H1 (cell line): Measurements from ENCODE around the gene ARHGAP22. TPM values are rescaled to one million over a fixed set of nuclear protein-coding genes. Genes with fewer than 3 reads are reported as not detected.

Experiments used
- CTCF ChIA-PET: fragments of 300-600 bp; sonication (Branson Sonifier 250); formaldehyde crosslinking; loops from one replicate; lab custom pipeline; 2021; ENCODE audit not compliant: partially characterized antibody; lab: Charles Lee
- POLR2A ChIA-PET: fragments of 300-600 bp; sonication (Branson Sonifier 250); formaldehyde crosslinking; loops from one replicate; lab custom pipeline; 2021; ENCODE audit warnings: inconsistent platforms; ENCODE audit not compliant: partially characterized antibody; lab: Charles Lee
- DNase-seq, 2 experiments: peaks; one replicate each; pipeline versions ENCODE4 v3.0.0 to v3.0.0-alpha.2; 2010 to 2022; ENCODE audit warnings: low spot score in 2 of 2, low read depth in 1 of 2, mixed read lengths in 1 of 2
- FAIRE-seq: peaks from 2 replicates; lab custom pipeline; 2011; peaks lifted over from hg19 to GRCh38; lab: Jason Lieb, UNC
- H2AFZ ChIP-seq: 2 replicates; pipeline ENCODE4 v1.8.1; 2012; ENCODE audit warnings: low read length, inconsistent platforms
- H2AK5ac ChIP-seq: 2 replicates; pipeline ENCODE4 v1.6.1; 2013; ENCODE audit warnings: low read depth, low read length
- H2BK120ac ChIP-seq: replicated peaks from 2 replicates; pipeline ENCODE3; 2013; ENCODE audit warnings: low read depth, low read length, inconsistent platforms
- H2BK12ac ChIP-seq: 2 replicates; pipeline ENCODE4 v1.6.1; 2013; ENCODE audit warnings: low read depth, low read length
- H2BK15ac ChIP-seq: 2 replicates; pipeline ENCODE4 v1.6.1; 2013; ENCODE audit warnings: low read length
- H2BK20ac ChIP-seq: 2 replicates; pipeline ENCODE4 v1.6.1; 2013; ENCODE audit warnings: low read length
- H2BK5ac ChIP-seq: 2 replicates; pipeline ENCODE4 v1.6.1; 2013; ENCODE audit warnings: low read depth, low read length
- H3K14ac ChIP-seq: 2 replicates; pipeline ENCODE4 v1.6.1; 2013; ENCODE audit warnings: inconsistent platforms; ENCODE audit not compliant: insufficient read length
- H3K18ac ChIP-seq: 2 replicates; pipeline ENCODE4 v1.6.1; 2013; ENCODE audit warnings: low read length; ENCODE audit errors: extremely low read depth
- H3K23ac ChIP-seq: 2 replicates; pipeline ENCODE4 v1.6.1; 2013; ENCODE audit warnings: inconsistent platforms; ENCODE audit not compliant: insufficient read length
- H3K23me2 ChIP-seq: 2 replicates; pipeline ENCODE4 v1.6.1; 2013; ENCODE audit warnings: low read depth, low read length
- H3K27ac ChIP-seq: 2 replicates; pipeline ENCODE4 v1.6.1; 2011; ENCODE audit warnings: low read depth, low read length, inconsistent platforms
- H3K27me3 ChIP-seq, 4 experiments: replicated peaks in 1 of 4; 1 replicate in 1 of 4; 2 replicates in 3 of 4; pipeline versions ENCODE4 v1.6.1 to v1.8.1; 2011 to 2013; ENCODE audit warnings: low read length in 3 of 4, mild to moderate bottlenecking in 3 of 4, inconsistent platforms in 2 of 4, mixed read lengths in 2 of 4, moderate library complexity in 1 of 4; ENCODE audit not compliant: control insufficient read depth in 3 of 4, insufficient read depth in 3 of 4; ENCODE audit errors: extremely low read depth in 1 of 4
- H3K36me3 ChIP-seq, 4 experiments: 2 replicates each; pipeline versions ENCODE4 v1.6.1 to v1.8.1; 2011 to 2013; ENCODE audit warnings: mild to moderate bottlenecking in 4 of 4, low read length in 3 of 4, moderate library complexity in 2 of 4, control low read depth in 1 of 4, inconsistent platforms in 1 of 4; ENCODE audit not compliant: insufficient read depth in 4 of 4, control insufficient read depth in 2 of 4
- H3K4ac ChIP-seq: replicated peaks from 2 replicates; pipeline ENCODE3; 2013; ENCODE audit warnings: low read length, low read depth, mixed read lengths, inconsistent platforms; ENCODE audit not compliant: insufficient read length
- H3K4me1 ChIP-seq, 4 experiments: replicated peaks in 1 of 4; 1 replicate in 1 of 4; 2 replicates in 3 of 4; pipeline versions ENCODE4 v1.6.1 to v1.8.1; 2011 to 2013; ENCODE audit warnings: low read length in 3 of 4, inconsistent platforms in 2 of 4, mixed read lengths in 1 of 4; ENCODE audit not compliant: insufficient read depth in 4 of 4, control insufficient read depth in 3 of 4
- H3K4me2 ChIP-seq, 2 experiments: 2 replicates each; pipeline versions ENCODE4 v1.6.1 to v1.8.1; 2011 to 2013; ENCODE audit warnings: low read depth in 2 of 2, low read length in 2 of 2, control low read depth in 1 of 2, inconsistent platforms in 1 of 2, mild to moderate bottlenecking in 1 of 2; ENCODE audit not compliant: insufficient read depth in 1 of 2
- H3K4me3 ChIP-seq, 4 experiments: fragments of 200-600, 300-600 bp in 1 of 4; sonication (generic), shearing (Covaris generic), sonication (Bioruptor Twin) in 1 of 4; 2 replicates each; pipeline versions ENCODE4 v1.5.1 to v1.8.1; 2011 to 2016; ENCODE audit warnings: low read length in 4 of 4, low read depth in 3 of 4, control low read depth in 2 of 4, inconsistent platforms in 2 of 4, mild to moderate bottlenecking in 2 of 4, mixed read lengths in 1 of 4, moderate library complexity in 1 of 4; ENCODE audit not compliant: insufficient read depth in 2 of 4; ENCODE audit errors: extremely low read depth in 1 of 4
- H3K56ac ChIP-seq: replicated peaks from 2 replicates; pipeline ENCODE3; 2013; ENCODE audit warnings: low read depth, mild to moderate bottlenecking, mixed read lengths, low read length, inconsistent platforms; ENCODE audit not compliant: insufficient read length
- H3K79me1 ChIP-seq: 2 replicates; pipeline ENCODE4 v1.6.1; 2013; ENCODE audit warnings: low read depth, low read length, control low read depth
- H3K79me2 ChIP-seq, 2 experiments: 2 replicates each; pipeline versions ENCODE4 v1.6.1 to v1.8.1; 2012 to 2013; ENCODE audit warnings: low read length in 2 of 2, mild to moderate bottlenecking in 2 of 2, inconsistent platforms in 1 of 2; ENCODE audit not compliant: insufficient read depth in 2 of 2, control insufficient read depth in 1 of 2
- H3K9ac ChIP-seq, 4 experiments: replicated peaks in 1 of 4; 1 replicate in 1 of 4; 2 replicates in 3 of 4; pipeline versions ENCODE4 v1.6.1 to v1.8.1; 2011 to 2013; ENCODE audit warnings: low read depth in 3 of 4, low read length in 3 of 4, control low read depth in 2 of 4, mild to moderate bottlenecking in 2 of 4, moderate library complexity in 2 of 4, inconsistent platforms in 1 of 4; ENCODE audit errors: extremely low read depth in 1 of 4
- H3K9me3 ChIP-seq, 2 experiments: 2 replicates each; pipeline versions ENCODE4 v1.6.1 to v1.8.1; 2012 to 2013; ENCODE audit warnings: mild to moderate bottlenecking in 2 of 2, moderate library complexity in 2 of 2, control low read depth in 1 of 2, inconsistent platforms in 1 of 2, low read depth in 1 of 2, low read length in 1 of 2, mixed read lengths in 1 of 2; ENCODE audit not compliant: insufficient read depth in 2 of 2
- H4K20me1 ChIP-seq, 2 experiments: replicated peaks in 1 of 2; 2 replicates each; pipeline versions ENCODE3 to v1.8.1; 2011 to 2013; ENCODE audit warnings: inconsistent platforms in 2 of 2, low read length in 2 of 2, mild to moderate bottlenecking in 1 of 2; ENCODE audit not compliant: insufficient read depth in 2 of 2, control insufficient read depth in 1 of 2
- H4K5ac ChIP-seq: 2 replicates; pipeline ENCODE4 v1.6.1; 2013; ENCODE audit warnings: low read length, low read depth, mixed read lengths, inconsistent platforms; ENCODE audit not compliant: insufficient read length
- H4K8ac ChIP-seq: 2 replicates; pipeline ENCODE4 v1.8.0; 2013; ENCODE audit warnings: mild to moderate bottlenecking, moderate library complexity, low read length, inconsistent platforms; ENCODE audit not compliant: insufficient read depth; ENCODE audit errors: extremely low read depth
- H4K91ac ChIP-seq: replicated peaks from 2 replicates; pipeline ENCODE3; 2013; ENCODE audit warnings: low read length, mixed read lengths, inconsistent platforms; ENCODE audit not compliant: insufficient read length
- ASH2L ChIP-seq: fragments of 200-600, 300-600 bp; sonication (generic); IDR thresholded peaks from one replicate; pipeline ENCODE4 v1.7.1; 2017; ENCODE audit warnings: low read length
- CEBPB ChIP-seq: IDR thresholded peaks from 2 replicates; pipeline ENCODE4 v1.6.1; 2012; ENCODE audit warnings: low read depth, low read length
- GABPA ChIP-seq: IDR thresholded peaks from 2 replicates; pipeline ENCODE4 v1.6.1; 2011; ENCODE audit warnings: mild to moderate bottlenecking, low read length, moderate library complexity, borderline replicate concordance; ENCODE audit not compliant: insufficient read depth
- JUN ChIP-seq: IDR thresholded peaks from 2 replicates; pipeline ENCODE4 v1.6.1; 2011; ENCODE audit warnings: low read depth, mild to moderate bottlenecking, improper control_type of control experiment, low read length
- KDM1A ChIP-seq: fragments of 200-600, 300-600 bp; sonication (generic); IDR thresholded peaks from 2 replicates; pipeline ENCODE4 v1.7.1; 2016; ENCODE audit warnings: mild to moderate bottlenecking, low read length, borderline replicate concordance
- RBBP5 ChIP-seq: IDR thresholded peaks from 2 replicates; pipeline ENCODE4 v1.7.1; 2012; ENCODE audit warnings: low read depth, mild to moderate bottlenecking, inconsistent platforms, low read length, moderate library complexity, borderline replicate concordance
- SAP30 ChIP-seq: fragments of 300-600 bp; sonication (generic); IDR thresholded peaks from 2 replicates; pipeline ENCODE4 v1.7.1; 2012; ENCODE audit warnings: low read length, moderate library complexity, mild to moderate bottlenecking, inconsistent platforms; ENCODE audit not compliant: insufficient read depth, insufficient replicate concordance
- TAF1 ChIP-seq: IDR thresholded peaks from 2 replicates; pipeline ENCODE4 v1.6.1; 2011; ENCODE audit warnings: mild to moderate bottlenecking, low read depth, low read length
- TEAD4 ChIP-seq: IDR thresholded peaks from 2 replicates; pipeline ENCODE4 v1.6.1; 2012; ENCODE audit warnings: low read depth, low read length, inconsistent platforms, mixed read lengths
- WGBS, 2 experiments: shearing (Covaris generic) in 1 of 2; methylation state at CpG; one replicate each; pipeline versions ENCODE4 v1.1.6 to v1.1.7; 2013 to 2015; ENCODE audit warnings: low lambda C conversion rate in 2 of 2, mixed read lengths in 2 of 2, inconsistent platforms in 1 of 2, low coverage in 1 of 2, missing lambda C conversion rate in 1 of 2; ENCODE audit not compliant: insufficient replicate concordance in 2 of 2, insufficient coverage in 1 of 2, insufficient read length in 1 of 2; ENCODE audit errors: extremely low coverage in 1 of 2, missing lambda C conversion rate in 1 of 2; 5-methylcytosine and 5-hydroxymethylcytosine counted together
- polyA plus RNA-seq, 7 experiments: library from polyadenylated mRNA; depleted of rRNA in 3 of 7; stranded (reverse) in 5 of 7; unstranded in 2 of 7; fragments of >200 nt in 5 of 7; fragments of 200-250 nt in 2 of 7; gene quantifications; 1 replicate in 5 of 7; 2 replicates in 1 of 7; 4 replicates in 1 of 7; pipeline versions ENCODE4 v1.2.1 to v1.2.3, GENCODE V29; 2011 to 2013; ENCODE audit warnings: missing spikeins in 2 of 7, mixed read lengths in 2 of 7
- total RNA-seq: library from RNA; stranded (reverse); fragmentation: NEBNext Ultra II Directional; extraction: Animal tissue kit (Norgen Biotek cat#: 25700); gene quantifications from 2 replicates; pipeline ENCODE4 v1.2.1, GENCODE V29; 2021
- TF ChIP-seq, protein P1 (sequence below), 3 experiments: IDR thresholded peaks; 1 replicate in 2 of 3; 2 replicates in 1 of 3; pipeline versions ENCODE4 v1.5.1 to v1.6.1; 2011; ENCODE audit warnings: low read length in 3 of 3, mild to moderate bottlenecking in 3 of 3, inconsistent platforms in 2 of 3, low read depth in 1 of 3, moderate library complexity in 1 of 3; ENCODE audit not compliant: insufficient read depth in 1 of 3; ENCODE audit errors: control extremely low read depth in 1 of 3

Gene ARHGAP22
- total and polyA plus RNA-seq, 2 of the 8 experiments (the other 6 are each of a cell fraction or from before 2014, with no cell fraction given): 3.6 to 11.2 TPM

DNA sequence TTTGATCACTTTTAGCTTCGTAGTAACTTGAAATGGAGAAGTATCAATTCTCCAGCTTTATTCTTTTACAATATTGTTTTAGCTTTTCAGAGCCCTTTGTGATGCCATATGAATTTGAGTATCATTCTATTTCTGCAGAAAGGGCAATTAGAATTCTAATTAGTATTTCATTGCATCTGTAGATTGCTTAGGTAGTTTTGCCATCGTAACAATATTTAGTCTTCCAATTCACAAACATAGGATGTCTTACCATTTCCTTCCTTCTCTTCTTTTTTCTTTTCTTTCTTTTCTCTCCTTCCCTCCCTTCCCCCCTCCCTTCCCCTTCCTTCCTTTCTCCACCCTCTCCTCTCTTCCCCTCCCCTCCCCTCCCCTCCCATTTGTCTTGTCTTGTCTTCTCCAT lies 193.4 kb downstream of the ARHGAP22 start:
- H3K27ac ChIP-seq: no peak overlapping the region
- 93% methylated on average over 2 of the region's 2 CpGs; no CpG with 5 or more reads in 1 of the 2 experiments for WGBS, 2 experiments
- H3K79me1 ChIP-seq: no peaks in the 10 kb centered on the region
- no peak overlapping the region for H3K18ac ChIP-seq
- H3K36me3 ChIP-seq: peaks cover 0 to 20% (median 9%) of the 10 kb centered on the region in 4 experiments; a peak in 5 of 8 replicates
- CTCF ChIA-PET: interaction anchor here (0.6 to 1.0 kb wide), 2 partner anchors 107 to 331 kb away, joined by 3 read pairs; no protein-coding TSS in a partner anchor
- POLR2A ChIA-PET: no interaction called here
- H3K4me2 ChIP-seq: no peak overlapping the region
- H3K4ac ChIP-seq: no peak overlapping the region
- H4K8ac ChIP-seq: no peak overlapping the region
- no peak overlapping the region for H2BK20ac ChIP-seq
- no peak overlapping the region for H2BK120ac ChIP-seq
- no peak overlapping the region for H2AK5ac ChIP-seq
- no peak overlapping the region for H2BK12ac ChIP-seq
- H3K14ac ChIP-seq: no peak overlapping the region
- no peak overlapping the region for H3K4me3 ChIP-seq
- H4K5ac ChIP-seq: no peak overlapping the region
- H2AFZ ChIP-seq: no peak overlapping the region
- no peaks in the 10 kb centered on the region for H3K4me1 ChIP-seq
- no peak overlapping the region for H3K9ac ChIP-seq
- H2BK5ac ChIP-seq: no peak overlapping the region
- H3K79me2 ChIP-seq: no peaks in the 10 kb centered on the region
- H4K20me1 ChIP-seq: no peaks in the 10 kb centered on the region
- FAIRE-seq: no peak
- no peak overlapping the region for H2BK15ac ChIP-seq
- 0 out of 4 replicates have a peak, but pooled peaks cover 0 to 3% of the 10 kb centered on the region in 2 experiments for H3K9me3 ChIP-seq
- no peak overlapping the region for H4K91ac ChIP-seq
- H3K27me3 ChIP-seq: no peaks in the 10 kb centered on the region
- DNase-seq: no peak
- H3K23ac ChIP-seq: no peak overlapping the region
- no peak overlapping the region for H3K56ac ChIP-seq
- no peaks in the 10 kb centered on the region for H3K23me2 ChIP-seq
- no peak for TF ChIP-seq SAP30
- TF ChIP-seq, protein P1, sequence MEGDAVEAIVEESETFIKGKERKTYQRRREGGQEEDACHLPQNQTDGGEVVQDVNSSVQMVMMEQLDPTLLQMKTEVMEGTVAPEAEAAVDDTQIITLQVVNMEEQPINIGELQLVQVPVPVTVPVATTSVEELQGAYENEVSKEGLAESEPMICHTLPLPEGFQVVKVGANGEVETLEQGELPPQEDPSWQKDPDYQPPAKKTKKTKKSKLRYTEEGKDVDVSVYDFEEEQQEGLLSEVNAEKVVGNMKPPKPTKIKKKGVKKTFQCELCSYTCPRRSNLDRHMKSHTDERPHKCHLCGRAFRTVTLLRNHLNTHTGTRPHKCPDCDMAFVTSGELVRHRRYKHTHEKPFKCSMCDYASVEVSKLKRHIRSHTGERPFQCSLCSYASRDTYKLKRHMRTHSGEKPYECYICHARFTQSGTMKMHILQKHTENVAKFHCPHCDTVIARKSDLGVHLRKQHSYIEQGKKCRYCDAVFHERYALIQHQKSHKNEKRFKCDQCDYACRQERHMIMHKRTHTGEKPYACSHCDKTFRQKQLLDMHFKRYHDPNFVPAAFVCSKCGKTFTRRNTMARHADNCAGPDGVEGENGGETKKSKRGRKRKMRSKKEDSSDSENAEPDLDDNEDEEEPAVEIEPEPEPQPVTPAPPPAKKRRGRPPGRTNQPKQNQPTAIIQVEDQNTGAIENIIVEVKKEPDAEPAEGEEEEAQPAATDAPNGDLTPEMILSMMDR (IDR thresholded peaks at IDR 0.05; ENCODE audit: control extremely low read depth in 1 of 3, insufficient read depth in 1 of 3, low read depth in 1 of 3, low read length in 3 of 3): no peak
- TF ChIP-seq JUN: no peak
- TF ChIP-seq KDM1A: no peak
- TF ChIP-seq CEBPB: no peak
- no peak for TF ChIP-seq TAF1
- TF ChIP-seq TEAD4: no peak
- no peak for TF ChIP-seq RBBP5
- TF ChIP-seq GABPA: no peak
- TF ChIP-seq ASH2L: no peak
